ENCODE data around the gene PRMT1. TPM values are rescaled to one million over a fixed set of nuclear protein-coding genes. Genes with fewer than 3 reads are reported as not detected.

The PRMT1 gene
- total RNA-seq, 4 donors from 2014 or later: 102 to 117 (median 108) TPM

GRCh38 chr19:49690656-49691242 is 13.7 kb downstream of the PRMT1 start, which contains the start of gene CPT1C:
Gene CPT1C (plus strand): TSS chr19:49691116. CDS start chr19:49692253, 1,137 bp downstream.
- intact Hi-C loops (cut with DNase I; ENCODE audit: low total_unique reads): no loop called here
- DNase-seq (ENCODE audit: low spot score in 2 of 2): peak; percentile 73 to 95
- H3K4me3 ChIP-seq (ENCODE audit: low read depth, poor library complexity, severe bottlenecking): peak within 1 kb of the TSS; percentile 34
- no peak for TF ChIP-seq CTCF (IDR thresholded peaks at IDR 0.05)
- no peak for TF ChIP-seq POLR2A (IDR thresholded peaks at IDR 0.05)
- WGBS, 2 donors: 1 to 2% methylated on average over 38 of the region's 38 CpGs

GRCh38 chr19:49691243-49692146 is 14.4 kb downstream of the PRMT1 start:
- DNase-seq (ENCODE audit: low spot score in 2 of 2): no peak
- H3K4me3 ChIP-seq (ENCODE audit: low read depth, poor library complexity, severe bottlenecking): no peak overlapping the region
- intact Hi-C loops (cut with DNase I; ENCODE audit: low total_unique reads): no loop called here
- WGBS, 2 donors: 19 to 24% methylated on average over 31 to 38 of the region's 39 CpGs
- TF ChIP-seq POLR2A (IDR thresholded peaks at IDR 0.05) (no peak), CTCF (IDR thresholded peaks at IDR 0.05) (no peak)

DNA sequence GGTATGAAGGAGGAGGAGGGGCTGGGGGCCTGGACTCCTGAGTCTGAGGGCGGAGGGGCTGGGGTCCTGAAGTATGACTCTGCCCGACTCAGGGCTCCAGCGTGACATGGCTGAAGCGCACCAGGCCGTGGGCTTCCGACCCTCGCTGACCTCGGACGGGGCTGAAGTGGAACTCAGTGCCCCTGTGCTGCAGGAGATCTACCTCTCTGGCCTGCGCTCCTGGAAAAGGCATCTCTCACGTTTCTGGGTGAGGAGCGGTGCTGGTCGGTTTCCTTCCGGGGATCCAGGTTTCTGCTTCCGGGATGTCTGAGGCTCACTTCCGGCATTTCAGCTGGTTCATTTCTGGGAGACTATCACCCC is 15.1 kb downstream of the PRMT1 start:
- 69 to 80% methylated on average over 16 of the region's 16 CpGs for WGBS, 2 donors
- H3K4me3 ChIP-seq (ENCODE audit: low read depth, poor library complexity, severe bottlenecking): no peak overlapping the region
- intact Hi-C loops (cut with DNase I; ENCODE audit: low total_unique reads): no loop called here
- TF ChIP-seq POLR2A (IDR thresholded peaks at IDR 0.05): no peak
- TF ChIP-seq CTCF (IDR thresholded peaks at IDR 0.05): no peak
- no peak for DNase-seq (ENCODE audit: low spot score in 2 of 2)

DNA sequence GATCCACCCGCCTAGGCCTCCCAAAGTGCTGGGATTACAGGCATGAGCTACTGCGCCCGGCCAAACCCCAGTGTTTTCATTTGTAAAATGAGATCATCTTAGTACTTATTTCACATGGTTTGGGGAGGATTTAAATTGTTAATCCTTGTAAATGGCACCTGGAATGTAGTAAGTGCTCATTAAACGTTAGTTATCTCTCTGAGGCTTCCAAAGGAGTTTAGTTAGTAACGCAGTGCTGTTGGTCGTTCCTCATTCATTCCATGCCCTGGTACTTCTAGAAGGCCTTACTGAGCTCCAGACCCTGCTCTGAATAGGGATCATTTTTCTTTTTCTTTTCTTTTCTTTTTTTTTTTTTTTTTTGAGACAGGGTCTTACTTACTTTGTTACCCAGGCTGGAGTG is 19.0 kb downstream of the PRMT1 start:
- 83 to 93% methylated on average over 6 of the region's 6 CpGs for WGBS, 2 donors
- intact Hi-C loops (cut with DNase I; ENCODE audit: low total_unique reads): no loop called here
- no peak for DNase-seq (ENCODE audit: low spot score in 2 of 2)
- no peak for TF ChIP-seq CTCF (IDR thresholded peaks at IDR 0.05)
- TF ChIP-seq POLR2A (IDR thresholded peaks at IDR 0.05): no peak
- H3K4me3 ChIP-seq (ENCODE audit: low read depth, poor library complexity, severe bottlenecking): no peak overlapping the region

- no peak overlapping the region for H3K4me3 ChIP-seq (ENCODE audit: low read depth, poor library complexity, severe bottlenecking)
- no peak for TF ChIP-seq CTCF (IDR thresholded peaks at IDR 0.05)
- TF ChIP-seq POLR2A (IDR thresholded peaks at IDR 0.05): no peak
- DNase-seq (ENCODE audit: low spot score in 2 of 2): no peak
- intact Hi-C loops (cut with DNase I; ENCODE audit: low total_unique reads): no loop called here
- WGBS, 2 donors: 96 to 97% methylated on average over 7 of the region's 7 CpGs
Observed at GRCh38 chr19:49696865-49697264, 19.8 kb downstream of the PRMT1 start.

Measured in lower leg skin (tissue), 4 donors.